CD4-positive, alpha-beta T cell treated with Interleukin-17A for 1 hour (primary cell): ENCODE measurements around the gene DBNL.

Source experiments
- DNase-seq: peaks from one replicate; pipeline ENCODE4 v3.0.0-alpha.2; 2020

The DBNL gene

GRCh38 chr7:44079331-44080021, 35.0 kb downstream of the DBNL start:
- DNase-seq: no peak

GRCh38 chr7:44080118-44080517, 35.6 kb downstream of the DBNL start:
- DNase-seq: no peak

GRCh38 chr7:44080686-44081265, 36.3 kb downstream of the DBNL start:
- DNase-seq: no peak

- peak; percentile 59 for DNase-seq
These were observed 36.8 kb downstream of the DBNL start for GRCh38 chr7:44081266-44081748.

- DNase-seq: peak; percentile 99
These were observed 38.2 kb downstream of the DBNL start for GRCh38 chr7:44082541-44083207.

GRCh38 chr7:44083796-44084195, 39.3 kb downstream of the DBNL start:
- no peak for DNase-seq

GRCh38 chr7:44084701-44085100, 40.2 kb downstream of the DBNL start:
- DNase-seq: no peak

- no peak for DNase-seq
These were observed 41.0 kb downstream of the DBNL start for GRCh38 chr7:44085546-44085945.

- no peak for DNase-seq
These were observed 42.1 kb downstream of the DBNL start for GRCh38 chr7:44086627-44087026.

- no peak for DNase-seq
These were observed 43.7 kb downstream of the DBNL start for GRCh38 chr7:44087911-44088838.

- no peak for DNase-seq
These were observed 48.7 kb downstream of the DBNL start for GRCh38 chr7:44093102-44093641.

GRCh38 chr7:44094365-44094764, 49.9 kb downstream of the DBNL start:
- no peak for DNase-seq

- DNase-seq: no peak
These were observed 50.5 kb downstream of the DBNL start for GRCh38 chr7:44094883-44095592.

- no peak for DNase-seq
These were observed 51.3 kb downstream of the DBNL start for GRCh38 chr7:44095781-44096180.

GRCh38 chr7:44096326-44096881, 51.9 kb downstream of the DBNL start:
- DNase-seq: no peak

GRCh38 chr7:44097064-44097932, 52.8 kb downstream of the DBNL start:
- no peak for DNase-seq

- DNase-seq: no peak
These were observed 53.9 kb downstream of the DBNL start for GRCh38 chr7:44098092-44099068.

- no peak for DNase-seq
These were observed 55.2 kb downstream of the DBNL start for GRCh38 chr7:44099669-44100068.
